ENCODE data around the gene ZCCHC24.
"Not testable (repeated sequence)": the region's sequence is repeated elsewhere in the genome, so short reads cannot be mapped to it uniquely, and the experiment has no call there.

Gene ZCCHC24

DNA sequence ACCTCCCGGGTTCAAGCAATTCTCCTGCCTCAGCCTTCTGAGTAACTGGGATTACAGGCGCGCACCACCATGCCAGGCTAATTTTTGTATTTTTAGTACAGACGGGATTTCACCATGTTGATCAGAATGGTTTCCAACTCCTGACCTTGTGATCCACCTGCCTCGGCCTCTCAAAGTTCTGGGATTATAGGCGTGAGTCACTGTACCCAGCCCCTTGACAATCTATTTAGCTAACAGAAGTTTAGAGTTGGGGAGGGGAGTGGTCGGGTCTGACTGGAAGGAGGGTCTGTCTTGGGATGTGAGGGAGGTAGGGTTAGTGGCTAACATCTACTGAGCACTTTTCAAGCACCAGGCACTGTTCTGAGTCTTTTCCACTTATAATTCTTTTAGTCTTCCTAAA, 27.0 kb upstream of the ZCCHC24 start:
- ATAC-seq (no peak), DNase-seq (no peak)

GRCh38 chr10:79471776-79472175, 26.4 kb upstream of the ZCCHC24 start:
- ATAC-seq, result no peak
- DNase-seq, result no peak

DNA sequence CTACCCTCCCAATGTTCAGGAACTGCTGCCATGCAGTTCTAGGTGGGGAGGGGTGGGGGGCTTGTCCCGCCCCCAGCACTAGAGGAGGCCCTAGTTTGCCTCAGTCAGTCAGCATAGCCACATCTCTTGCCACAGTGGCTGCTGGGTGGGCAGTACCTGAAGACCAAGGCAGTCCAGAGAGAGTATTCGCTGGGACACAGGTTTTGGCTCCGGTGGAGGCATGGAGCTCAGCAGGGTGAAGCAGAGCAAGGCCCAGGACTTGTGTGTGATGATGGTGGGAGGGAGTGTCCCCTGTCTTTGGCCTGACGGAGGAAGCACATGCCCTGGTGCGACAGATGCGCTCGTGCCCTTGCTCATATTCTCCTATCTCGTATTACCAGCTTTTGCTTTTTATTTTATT, 24.7 kb upstream of the ZCCHC24 start:
- DNase-seq (no peak), ATAC-seq (no peak)

GRCh38 chr10:79468841-79469585, 23.6 kb upstream of the ZCCHC24 start:
- DNase-seq, result no peak
- ATAC-seq, result no peak

GRCh38 chr10:79468015-79468560, 22.7 kb upstream of the ZCCHC24 start:
- no peak for ATAC-seq
- DNase-seq, result no peak

GRCh38 chr10:79465341-79465740, 19.9 kb upstream of the ZCCHC24 start:
- DNase-seq (no peak), ATAC-seq (no peak)

- ATAC-seq (no peak), DNase-seq (no peak)
Observed at GRCh38 chr10:79463578-79464496, 18.4 kb upstream of the ZCCHC24 start.

GRCh38 chr10:79460687-79461086, 15.3 kb upstream of the ZCCHC24 start:
- ATAC-seq (no peak), DNase-seq (no peak)

DNA sequence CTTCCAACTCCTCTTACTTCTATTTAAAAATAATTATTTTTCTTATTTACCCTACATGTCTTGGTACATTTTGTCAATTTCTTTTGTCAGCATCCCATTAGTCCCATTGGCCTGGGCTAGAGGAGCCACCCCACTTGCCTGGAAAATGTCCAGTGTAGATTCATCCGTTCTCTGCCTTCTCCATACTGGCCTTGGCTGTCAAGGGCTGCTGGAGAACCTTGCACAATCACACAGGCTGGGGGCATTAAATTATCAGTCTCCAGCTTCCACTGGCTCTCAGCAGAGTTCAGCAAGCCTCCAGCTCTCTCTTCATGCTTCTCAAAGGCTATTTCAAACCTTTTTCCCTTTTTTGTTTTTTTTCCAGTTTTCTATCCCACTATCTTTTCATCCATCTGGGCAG, 13.8 kb upstream of the ZCCHC24 start:
- ATAC-seq (no peak), DNase-seq (no peak)

DNA sequence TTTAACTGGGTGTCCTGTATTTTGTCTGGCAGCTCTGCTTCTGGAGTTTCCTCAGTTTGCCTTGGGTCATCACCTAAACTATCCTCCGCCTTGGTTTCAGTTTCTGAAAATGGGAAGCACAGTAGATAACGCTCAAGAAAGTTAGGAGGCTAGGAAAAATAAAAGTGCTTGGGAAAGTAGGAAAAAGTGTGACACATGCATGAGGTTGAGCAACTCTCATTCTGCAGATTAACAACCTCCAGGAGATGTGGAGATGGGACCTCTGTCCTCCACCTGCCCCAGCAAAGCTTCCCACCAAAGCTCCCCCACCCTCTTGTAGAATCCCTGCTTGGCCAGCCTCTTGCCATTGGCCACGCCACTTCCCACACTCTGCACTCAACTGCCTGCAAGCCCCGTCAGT, 13.1 kb upstream of the ZCCHC24 start:
- ATAC-seq (no peak), DNase-seq (no peak)

DNA sequence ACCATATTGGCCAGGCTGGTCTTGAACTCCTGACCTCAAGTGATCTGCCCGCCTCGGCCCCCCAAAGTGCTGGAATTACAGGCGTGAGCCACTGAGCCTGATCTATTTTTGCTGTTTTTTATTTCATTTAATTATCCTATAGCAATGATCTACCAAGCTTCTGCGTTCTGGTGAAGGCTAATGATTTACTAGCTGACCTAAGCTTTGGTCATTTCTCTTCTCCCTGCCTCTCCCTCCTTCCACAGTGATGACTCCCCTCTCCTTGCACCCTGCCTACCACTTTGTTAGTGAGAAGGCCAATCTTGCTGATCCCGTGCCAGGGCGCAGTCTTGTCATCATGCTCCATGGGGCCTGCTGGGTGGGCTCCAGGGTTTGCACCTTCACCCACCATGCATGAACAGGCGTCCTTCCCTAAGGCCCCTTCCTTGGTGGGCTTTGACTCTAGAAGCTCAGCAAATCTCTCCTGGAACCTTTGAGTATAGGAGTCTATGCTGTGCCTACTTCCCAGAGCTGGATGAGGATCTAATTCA, 11.9 kb upstream of the ZCCHC24 start:
- no peak for DNase-seq
- ATAC-seq, result no peak

GRCh38 chr10:79454259-79454658, 8.8 kb upstream of the ZCCHC24 start:
- ATAC-seq, result no peak
- no peak for DNase-seq

- DNase-seq (no peak), ATAC-seq (no peak)
Observed at GRCh38 chr10:79453392-79453791, 8.0 kb upstream of the ZCCHC24 start.

DNA sequence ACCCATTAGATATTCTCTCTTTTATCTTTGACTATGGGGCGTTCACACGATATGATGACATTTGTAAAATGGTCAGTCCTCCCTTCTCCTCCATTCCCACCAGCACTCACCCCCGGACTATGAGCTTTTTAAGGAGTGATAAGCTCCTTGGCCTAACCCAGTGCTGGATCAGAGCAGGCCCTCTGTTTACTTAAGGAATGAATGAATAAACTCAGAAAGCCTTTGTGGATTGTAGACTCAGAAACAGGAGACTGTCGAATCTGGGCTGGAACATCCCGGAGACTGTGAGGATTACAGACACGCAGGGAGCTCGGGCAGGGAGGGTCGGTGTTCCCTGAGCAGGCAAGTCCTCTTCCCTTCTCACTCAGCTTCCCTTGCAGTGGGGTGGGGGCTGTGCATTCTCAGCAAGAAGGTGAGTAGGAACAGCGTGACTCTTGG, 6.8 kb upstream of the ZCCHC24 start:
- ATAC-seq (no peak), DNase-seq (no peak)

DNA sequence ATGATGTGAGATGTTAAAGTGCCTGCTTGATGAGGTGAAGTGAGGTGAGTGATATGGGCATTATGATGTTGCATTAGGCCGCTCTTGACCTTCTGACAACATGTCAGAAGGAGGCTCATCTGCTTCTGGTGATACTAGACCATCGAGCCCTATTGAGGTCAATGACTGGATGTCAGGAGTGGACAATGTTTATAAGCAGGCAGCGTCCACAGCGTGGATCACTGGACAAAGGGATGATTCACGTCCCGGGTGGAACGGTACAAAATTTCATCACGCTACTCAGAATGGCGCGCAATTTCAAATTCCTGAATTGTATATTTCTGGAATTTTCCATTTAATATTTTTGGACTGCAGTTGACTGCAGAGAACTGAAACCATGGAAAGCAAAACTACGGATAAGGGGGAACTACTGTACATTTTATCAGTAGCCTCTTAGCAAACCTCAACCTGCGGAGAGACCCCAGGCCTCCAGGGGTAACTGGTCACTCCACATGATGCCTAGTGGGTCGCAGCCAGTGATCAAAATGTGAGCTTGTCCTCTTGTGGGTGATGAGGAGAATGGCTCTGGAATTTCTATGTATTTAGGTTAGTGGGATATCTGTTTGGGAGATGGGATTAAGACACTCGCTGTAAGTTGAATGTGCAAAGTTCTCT, 5.7 kb upstream of the ZCCHC24 start:
- ATAC-seq (no peak), DNase-seq (no peak)

- DNase-seq (no peak), ATAC-seq (no peak)
Observed at GRCh38 chr10:79449181-79450146, 4.0 kb upstream of the ZCCHC24 start.

DNA sequence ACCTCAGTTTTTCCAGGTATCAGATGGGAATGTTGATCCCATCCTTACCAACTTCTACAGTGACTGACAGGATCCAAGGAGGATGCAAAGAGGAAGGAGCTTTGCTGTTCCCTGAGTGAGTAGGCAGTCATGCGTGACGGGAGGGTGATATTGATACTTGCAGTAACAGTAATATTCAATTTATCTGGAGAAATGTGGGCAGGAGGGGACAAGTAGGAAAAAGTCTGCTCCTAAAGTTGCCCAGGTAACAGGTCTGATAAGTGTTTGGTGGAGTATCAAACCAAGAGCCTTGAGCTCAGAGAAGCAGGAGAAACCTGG, 3.3 kb upstream of the ZCCHC24 start:
- ATAC-seq (no peak), DNase-seq (no peak)

GRCh38 chr10:79447911-79448731, 2.7 kb upstream of the ZCCHC24 start:
- no peak for DNase-seq
- no peak for ATAC-seq

- not testable (repeated sequence) for DNase-seq, ATAC-seq
Observed at GRCh38 chr10:79447249-79447648, 1.8 kb upstream of the ZCCHC24 start.

GRCh38 chr10:79446758-79447084, 1.3 kb upstream of the ZCCHC24 start:
- DNase-seq (no peak), ATAC-seq (no peak)
